GM18498 (cell line): ENCODE data around the gene NUDC.
A peak's percentile ranks its signal among the peaks of the same experiment; 100 is the strongest.
"Not testable (repeated sequence)": the region's sequence is repeated elsewhere in the genome, so short reads cannot be mapped to it uniquely, and the experiment has no call there.

Source experiments
- ATAC-seq: cut with Tn5 transposase; IDR thresholded peaks from one replicate; pipeline ENCODE4 v1.9.1; 2021; ENCODE audit warnings: mild to moderate bottlenecking, moderate library complexity; ENCODE audit not compliant: unreplicated experiment

The NUDC gene

GRCh38 chr1:26921540-26922430 is at the start of gene NUDC:
TSS of gene NUDC (plus strand) at chr1:26921743. CDS start at chr1:26921849, 106 bp downstream.
- peak; percentile 97 for ATAC-seq

GRCh38 chr1:26873097-26873496 is 48.4 kb upstream of the NUDC start:
- not testable (repeated sequence) for ATAC-seq

- ATAC-seq: no peak
These were observed 46.6 kb upstream of the NUDC start for GRCh38 chr1:26874896-26875295.

- no peak for ATAC-seq
These were observed 44.2 kb upstream of the NUDC start for GRCh38 chr1:26877326-26877725.

GRCh38 chr1:26879793-26880192 is 41.8 kb upstream of the NUDC start:
- no peak for ATAC-seq

- ATAC-seq: not testable (repeated sequence)
These were observed 39.9 kb upstream of the NUDC start for GRCh38 chr1:26881611-26882010.

GRCh38 chr1:26882696-26883463 is 38.7 kb upstream of the NUDC start:
- no peak for ATAC-seq

GRCh38 chr1:26887125-26887524 is 34.4 kb upstream of the NUDC start:
- ATAC-seq: no peak

- ATAC-seq: no peak
These were observed 33.3 kb upstream of the NUDC start for GRCh38 chr1:26888231-26888630.

GRCh38 chr1:26889551-26890466 is 31.7 kb upstream of the NUDC start, which contains the start of gene GPN2:
TSS of gene GPN2 (minus strand) at chr1:26890283. CDS start at chr1:26890096, 187 bp downstream.
- peak; percentile 87 for ATAC-seq

GRCh38 chr1:26890467-26890796 is 31.1 kb upstream of the NUDC start:
- ATAC-seq: peak; percentile 36

GRCh38 chr1:26894263-26894662 is 27.3 kb upstream of the NUDC start:
- no peak for ATAC-seq

GRCh38 chr1:26897351-26897750 is 24.2 kb upstream of the NUDC start:
- no peak for ATAC-seq

- peak; percentile 88 for ATAC-seq
These were observed 21.3 kb upstream of the NUDC start, which contains the start of gene GPATCH3 for GRCh38 chr1:26900001-26900814. TSS of gene GPATCH3 (minus strand) at chr1:26900467. CDS start at chr1:26900442, 25 bp downstream.

- no peak for ATAC-seq
These were observed 20.6 kb upstream of the NUDC start for GRCh38 chr1:26900815-26901511.

- ATAC-seq: no peak
These were observed 14.2 kb upstream of the NUDC start for GRCh38 chr1:26907071-26907917.

GRCh38 chr1:26909951-26910342 is 11.6 kb upstream of the NUDC start:
- ATAC-seq: no peak
